GM18861 (cell line): Measurements from ENCODE around the gene VRK2.

ENCODE experiments used
- ATAC-seq: cut with Tn5 transposase; IDR thresholded peaks from one replicate; pipeline ENCODE4 v1.9.1; 2021; ENCODE audit not compliant: unreplicated experiment

Gene VRK2

DNA sequence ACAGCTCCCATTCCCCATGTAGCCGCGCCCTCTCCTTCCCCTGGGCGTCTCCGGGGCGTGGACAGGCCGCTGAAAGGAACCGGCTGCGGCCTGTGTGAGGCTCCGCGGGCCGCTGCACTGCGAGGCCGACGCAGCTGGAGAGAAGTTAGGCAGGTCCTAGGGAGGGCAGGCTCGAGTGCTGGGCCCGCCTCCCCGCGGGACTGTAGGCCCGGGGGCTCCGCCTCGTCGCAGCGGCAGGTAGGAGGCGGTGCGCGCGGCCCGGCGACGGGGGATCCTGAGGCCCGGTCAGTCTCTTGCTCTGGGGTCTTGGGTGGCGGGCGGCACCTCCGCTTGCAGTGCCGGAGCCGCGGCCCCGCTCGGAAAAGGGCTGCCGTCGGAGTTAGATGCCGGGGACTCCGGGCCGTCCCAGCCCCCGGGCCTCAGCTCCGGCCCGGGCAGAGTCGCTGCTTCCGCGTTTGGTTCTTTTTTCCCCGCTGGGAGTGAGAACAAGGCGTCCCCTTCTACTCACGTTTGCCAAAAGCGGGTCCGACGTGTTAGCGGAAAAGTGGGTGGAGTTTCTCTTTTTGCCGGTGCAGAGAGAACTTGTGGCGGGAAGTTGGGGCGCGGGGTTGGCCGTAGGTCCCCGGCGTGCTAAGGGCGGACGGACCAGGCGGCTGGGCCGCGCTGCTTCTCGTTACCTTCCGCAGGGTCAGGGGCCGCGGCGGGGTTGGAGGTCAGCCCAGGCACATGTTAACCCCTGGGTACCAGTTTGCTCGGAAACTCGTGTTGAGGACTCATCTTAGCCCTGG lies at the start of gene VRK2:
Gene VRK2 (plus strand): TSS at position 222 of the 788 bp plus-strand sequence. CDS start 2,026 bp downstream, outside the sequence.
- peak; percentile 82 for ATAC-seq

DNA sequence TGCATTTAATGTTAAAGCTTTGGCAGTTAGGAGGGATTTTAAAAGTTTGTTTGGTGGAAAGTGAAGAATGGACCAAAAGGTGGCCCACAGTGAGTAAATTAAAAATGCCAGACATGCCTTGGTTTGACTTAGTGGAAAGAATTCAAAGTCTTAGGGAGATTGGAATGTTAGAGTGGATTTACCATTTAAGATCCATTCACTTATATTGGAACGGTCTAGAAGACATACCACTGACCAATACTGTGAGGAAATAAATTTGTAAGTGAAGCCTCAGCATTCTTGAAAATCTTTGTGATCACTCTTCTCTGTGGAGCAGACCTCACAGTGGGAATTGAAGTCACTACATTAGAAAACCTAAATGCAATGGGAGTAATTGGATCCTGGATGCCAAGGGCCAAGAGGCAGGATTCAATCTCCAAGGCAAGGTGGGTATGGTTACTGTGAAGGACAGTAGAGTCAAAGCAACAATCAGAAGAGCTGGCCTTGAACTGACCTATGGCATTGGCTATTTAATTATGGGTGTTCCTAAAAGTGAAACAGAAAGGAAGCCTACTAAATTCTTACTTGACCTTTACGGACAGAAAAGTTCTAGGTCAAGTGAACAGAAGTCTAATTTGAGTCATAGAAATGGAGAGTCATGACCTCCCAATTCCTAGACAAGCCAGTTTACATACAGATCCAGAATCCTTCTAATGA lies 40.2 kb upstream of the VRK2 start:
- ATAC-seq: peak; percentile 73

DNA sequence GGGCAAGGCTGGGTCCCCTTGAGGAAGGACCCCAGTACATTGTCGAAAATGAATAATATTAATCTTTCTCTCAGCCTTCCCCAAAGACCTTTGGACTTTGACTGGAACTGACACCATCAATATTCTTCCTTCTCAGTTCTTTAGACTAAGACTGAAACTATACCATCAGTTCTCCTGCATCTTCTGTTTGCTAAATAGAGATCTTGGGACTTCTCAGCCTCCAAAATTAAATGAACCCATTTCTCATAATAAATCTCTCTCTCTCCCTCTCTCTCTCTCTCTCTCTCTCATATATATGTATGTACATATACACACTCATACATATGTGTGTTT lies 39.7 kb upstream of the VRK2 start:
- peak; percentile 30 for ATAC-seq

DNA sequence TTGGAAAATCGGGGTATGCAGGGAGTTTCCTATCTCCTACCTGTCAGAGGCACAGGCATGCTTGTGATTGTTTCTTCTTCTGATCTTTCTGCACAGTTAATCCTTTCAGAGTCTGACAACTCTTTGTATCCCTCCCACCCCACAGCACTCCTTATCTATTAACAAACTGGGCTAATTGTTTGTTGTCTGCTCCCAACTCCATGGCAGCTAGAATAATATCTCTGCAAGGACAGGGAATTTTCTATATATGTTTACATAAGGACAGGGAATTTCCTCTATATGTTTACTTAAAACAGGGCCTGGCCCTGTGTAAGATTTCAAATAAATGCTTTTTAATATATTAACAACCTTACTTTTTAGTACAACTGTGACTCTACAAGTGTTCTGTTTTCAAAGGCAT lies 36.0 kb upstream of the VRK2 start:
- no peak for ATAC-seq

DNA sequence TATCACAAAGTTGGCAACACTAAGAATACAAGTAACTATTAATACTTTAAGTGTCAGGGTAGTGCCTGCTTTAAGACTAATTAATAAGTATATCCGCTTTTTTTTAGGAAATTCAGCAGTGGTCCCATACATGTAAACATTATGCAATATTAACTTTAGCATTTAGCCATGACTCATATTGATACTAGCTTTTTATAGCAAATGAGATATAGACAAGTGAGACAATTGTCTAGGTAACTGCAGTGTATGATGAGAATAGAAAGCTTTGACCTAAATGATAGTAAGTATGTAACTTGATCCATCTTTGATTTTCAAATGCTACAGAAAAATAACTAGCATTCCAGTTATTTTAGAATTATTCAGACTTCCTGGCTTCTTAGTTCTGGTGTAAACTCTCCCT lies 27.4 kb upstream of the VRK2 start:
- peak; percentile 77 for ATAC-seq

DNA sequence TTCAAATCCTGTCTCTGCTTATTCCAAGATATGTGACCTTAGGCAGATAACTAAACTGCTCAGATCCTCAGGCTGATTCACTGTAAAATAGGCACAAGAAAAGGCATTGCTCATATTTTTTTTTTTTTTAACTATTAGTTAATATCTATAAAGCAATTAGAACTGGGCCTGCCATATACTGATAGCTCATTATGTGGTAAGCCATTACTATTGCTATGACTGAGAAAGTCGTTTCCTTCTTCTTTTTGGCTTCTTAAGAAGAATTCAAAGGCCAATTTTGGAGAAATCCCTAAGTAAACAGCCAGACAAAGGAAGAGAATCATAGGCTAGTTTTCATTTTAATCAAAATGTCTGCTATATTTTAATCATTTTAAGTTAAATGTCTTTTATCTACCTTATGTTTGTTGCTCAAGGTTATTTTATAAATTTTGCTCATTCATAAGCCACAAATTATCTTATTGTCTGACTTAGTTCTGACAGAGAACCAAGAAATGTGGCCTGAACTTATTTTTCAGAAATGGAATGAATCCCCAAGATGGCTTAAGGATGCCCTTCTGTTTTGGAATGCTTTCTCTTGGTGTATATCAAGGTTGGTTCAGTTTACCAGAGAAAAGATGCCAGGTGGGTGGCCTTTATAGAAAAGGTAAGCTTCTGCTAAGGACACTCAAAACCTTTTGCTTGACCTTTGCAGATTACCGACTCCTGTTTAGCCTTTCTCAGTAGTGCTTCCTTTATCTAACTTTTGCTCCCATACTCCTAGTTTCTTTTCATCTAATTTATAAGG lies 21.3 kb upstream of the VRK2 start:
- ATAC-seq: peak; percentile 30

DNA sequence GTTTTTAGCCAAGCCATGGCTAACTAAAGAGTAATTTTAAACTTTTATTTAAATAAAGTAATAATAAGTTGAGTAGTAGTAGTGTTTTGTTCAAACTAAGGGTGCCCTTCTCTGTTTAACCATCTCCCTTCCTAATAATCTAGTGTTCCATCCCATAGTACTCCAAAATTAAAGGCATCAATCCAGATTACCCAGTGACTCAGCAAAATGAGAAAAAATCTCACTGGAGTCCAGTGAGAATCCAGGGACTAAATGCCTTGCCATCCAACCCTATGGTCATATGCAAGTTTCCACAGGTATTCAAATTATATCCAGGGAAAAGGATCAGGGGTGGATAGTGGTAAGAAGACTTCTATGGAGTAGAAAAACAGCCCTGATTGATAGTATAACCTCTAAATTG lies 19.6 kb upstream of the VRK2 start:
- no peak for ATAC-seq

DNA sequence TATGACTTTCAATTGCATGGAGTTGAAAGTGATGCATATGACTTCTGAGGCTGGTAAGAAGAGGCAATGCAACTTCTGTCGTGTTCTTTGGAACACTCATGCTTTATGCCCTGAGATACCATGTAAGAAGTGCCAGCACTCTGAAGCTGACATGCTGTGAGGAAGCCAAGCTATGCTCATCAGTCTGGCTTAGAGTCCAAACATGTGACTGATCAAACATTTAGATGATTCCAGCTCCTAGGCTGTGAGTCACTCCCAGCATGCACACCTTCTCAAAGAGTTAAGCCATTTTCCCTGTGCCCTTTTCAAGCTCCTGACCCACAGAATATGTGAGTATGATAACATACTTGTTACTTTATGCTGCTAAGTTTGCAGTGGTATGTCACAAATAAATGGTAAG lies 15.8 kb upstream of the VRK2 start:
- ATAC-seq: no peak

DNA sequence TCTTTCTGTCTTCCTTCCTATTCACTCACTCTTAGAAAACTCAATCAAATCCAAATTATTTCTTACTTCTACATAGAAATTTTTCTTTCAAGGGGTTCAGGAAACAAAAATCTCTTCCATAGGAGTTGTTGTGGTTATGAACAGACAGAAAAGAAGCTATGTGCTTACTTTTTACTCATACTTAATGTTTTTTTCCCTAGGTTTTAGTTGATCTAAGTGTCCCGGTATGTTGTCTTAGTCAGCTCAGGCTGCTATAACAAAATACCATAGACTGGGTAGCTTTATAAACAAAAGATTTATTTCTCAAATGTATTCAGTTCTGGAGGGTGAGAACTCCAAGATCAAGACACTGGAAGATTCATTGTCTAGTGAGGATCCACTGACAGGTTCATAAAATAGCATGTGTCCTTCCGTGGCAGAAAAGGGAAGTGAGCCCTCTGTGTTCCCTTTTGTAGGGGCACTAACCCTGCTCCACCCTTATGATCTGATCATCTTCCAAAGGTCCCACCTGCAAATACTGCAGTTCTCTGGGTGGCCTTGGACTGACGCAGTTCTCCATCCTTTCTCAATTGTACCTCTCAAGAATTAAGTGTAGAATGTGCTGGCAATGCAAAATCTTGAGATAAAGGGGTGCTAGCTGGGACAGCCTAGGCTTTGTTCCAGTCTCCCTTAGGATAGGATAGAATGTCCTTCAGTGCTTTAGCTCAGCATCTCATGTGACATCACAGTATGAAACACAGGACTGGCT lies 14.4 kb upstream of the VRK2 start:
- ATAC-seq: peak; percentile 41

DNA sequence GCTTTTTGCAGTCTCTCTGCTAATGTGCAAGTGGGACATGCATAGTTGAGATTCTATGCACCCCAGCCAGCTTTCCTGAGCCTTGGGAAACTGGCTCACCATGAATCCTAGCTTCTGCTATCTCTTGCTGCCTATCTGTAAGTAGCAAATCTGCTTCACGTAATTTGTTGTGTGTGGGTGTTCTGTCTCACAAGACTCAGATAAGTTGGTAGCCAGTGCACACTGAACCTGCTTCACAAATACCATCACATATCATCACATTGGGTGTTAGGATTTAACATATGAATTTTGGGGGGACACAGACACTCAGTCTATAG lies 13.9 kb upstream of the VRK2 start:
- ATAC-seq: no peak

DNA sequence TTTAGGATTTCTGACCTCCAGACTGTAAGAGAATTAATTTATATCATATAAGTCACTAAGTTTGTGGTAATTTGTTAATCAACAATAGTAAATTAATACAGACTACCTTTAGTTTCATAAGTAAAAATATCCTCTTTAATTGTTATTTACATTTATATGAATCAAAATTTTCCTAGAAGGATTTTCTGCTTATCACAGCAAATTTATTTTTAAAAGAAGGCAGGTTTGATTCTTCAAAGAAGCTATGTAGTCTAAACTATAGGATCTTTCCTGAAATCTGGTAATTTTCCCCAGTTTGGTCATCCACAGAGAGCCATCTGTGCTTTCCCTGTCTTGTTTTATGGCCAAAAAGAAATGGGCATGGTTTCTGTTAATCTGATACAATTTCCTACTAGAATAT lies 13.1 kb upstream of the VRK2 start:
- ATAC-seq: no peak

DNA sequence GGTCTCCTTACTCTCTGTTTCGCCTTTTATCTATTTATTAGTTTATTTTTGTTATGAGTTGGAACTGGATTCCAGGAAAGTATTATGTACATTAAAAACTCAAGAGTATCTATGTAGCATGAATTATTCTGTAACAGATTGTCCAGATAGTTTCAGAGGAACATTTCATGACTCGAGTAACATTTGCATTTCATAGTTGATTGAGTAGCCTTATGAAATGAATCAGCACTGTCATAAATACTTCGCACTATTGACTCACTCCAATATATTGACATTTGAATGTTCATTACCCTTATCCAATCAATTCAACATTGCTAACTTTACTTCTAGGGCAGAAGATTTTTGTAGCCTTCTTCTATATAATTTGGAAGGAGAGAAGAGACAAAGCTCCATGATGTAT lies 11.3 kb upstream of the VRK2 start:
- ATAC-seq: peak; percentile 80

DNA sequence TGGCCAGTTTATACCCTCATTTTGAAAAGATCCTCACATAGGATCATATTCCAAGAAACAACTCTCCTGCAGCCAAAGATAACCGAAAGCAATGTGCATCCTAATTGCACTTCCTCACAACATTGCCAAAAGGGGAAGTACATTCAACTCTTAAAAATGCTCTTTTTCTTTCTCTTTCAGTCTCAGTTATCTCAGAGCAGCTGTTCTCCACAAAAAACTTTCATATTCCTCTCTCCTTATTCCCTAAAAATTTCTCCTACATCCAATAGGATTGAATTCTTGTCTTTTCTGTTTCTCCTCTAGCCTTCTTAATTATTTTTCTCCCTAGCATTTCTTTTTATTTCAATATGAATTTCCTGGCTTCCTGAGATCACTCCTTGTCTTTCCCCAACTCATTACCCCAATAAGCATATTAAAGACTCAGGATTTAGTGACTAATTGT lies 7.4 kb upstream of the VRK2 start:
- ATAC-seq: peak; percentile 58

DNA sequence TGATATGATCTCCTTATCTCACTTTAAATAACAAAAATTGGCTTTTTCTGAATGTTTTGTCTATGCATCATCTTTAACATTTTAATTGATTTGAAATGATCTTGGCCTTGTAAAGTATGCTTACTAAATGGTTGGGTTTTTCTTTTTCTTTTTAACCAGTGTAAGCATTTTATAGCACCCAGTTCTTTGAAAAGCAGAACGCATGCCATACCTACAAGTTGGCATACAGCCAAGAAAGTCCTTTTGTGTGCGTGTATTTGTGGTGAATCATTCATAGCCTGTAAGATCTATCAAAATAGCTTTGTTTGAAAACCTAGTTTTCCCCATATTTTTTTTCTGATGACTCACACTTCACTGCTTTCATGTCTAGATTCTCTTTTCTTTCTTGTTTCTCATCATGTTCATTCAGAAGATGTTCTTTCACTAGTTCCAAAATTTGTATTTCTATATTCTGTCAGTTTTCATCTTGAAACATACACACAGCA lies 4.1 kb upstream of the VRK2 start:
- ATAC-seq: no peak

DNA sequence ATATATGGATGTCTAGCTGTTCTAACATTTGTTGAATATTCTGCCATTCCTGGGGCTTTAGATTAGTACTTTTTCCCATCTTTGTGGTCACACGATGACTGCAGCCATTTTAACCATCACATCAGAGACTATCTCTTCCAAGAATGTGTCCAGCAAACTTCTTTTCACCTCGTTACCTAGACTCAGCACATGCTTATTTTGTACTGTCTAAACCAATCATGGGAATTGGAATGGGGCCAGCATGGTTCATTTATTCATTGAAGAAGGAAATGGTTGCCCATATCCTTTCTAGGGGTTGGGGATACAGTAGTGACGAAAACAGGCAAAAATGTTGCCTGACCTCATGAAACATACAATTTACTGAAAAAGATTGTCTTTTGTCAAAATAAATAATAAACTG lies 2.5 kb upstream of the VRK2 start:
- no peak for ATAC-seq

DNA sequence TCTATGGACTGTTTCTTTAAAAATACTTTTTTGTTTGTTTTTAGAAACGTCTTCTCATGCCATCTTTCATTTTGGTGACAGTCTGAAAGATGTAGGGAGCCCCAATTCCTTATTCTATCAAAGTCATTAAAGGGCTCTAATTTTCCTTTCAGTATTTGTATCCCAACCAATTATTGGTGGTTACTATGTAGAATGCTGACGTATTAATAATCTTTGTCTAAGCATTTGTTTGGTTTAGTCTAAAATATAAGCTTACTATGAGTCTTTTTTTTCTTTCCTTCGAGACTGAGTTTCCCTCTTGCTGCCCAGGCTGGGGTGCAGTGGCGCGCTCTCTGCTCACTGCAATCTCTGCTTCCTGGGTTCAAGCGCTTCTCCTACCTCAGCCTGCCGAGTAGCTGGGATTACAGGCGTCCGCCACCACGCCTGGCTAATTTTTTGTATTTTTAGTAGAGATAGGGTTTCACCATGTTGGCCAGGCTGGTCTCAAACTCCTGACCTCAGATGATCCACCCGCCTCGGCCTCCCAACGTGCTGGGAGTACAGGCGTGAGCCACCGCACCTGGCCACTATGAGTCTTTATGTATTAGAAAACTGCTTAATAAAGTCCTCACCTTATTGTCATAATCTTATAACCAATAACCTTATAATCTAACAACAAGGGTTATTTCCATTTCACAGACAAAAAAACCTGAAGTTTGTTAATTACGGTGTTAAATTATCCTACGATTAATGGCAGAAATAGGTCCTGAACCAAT lies 849 bp upstream of the VRK2 start:
- ATAC-seq: no peak

DNA sequence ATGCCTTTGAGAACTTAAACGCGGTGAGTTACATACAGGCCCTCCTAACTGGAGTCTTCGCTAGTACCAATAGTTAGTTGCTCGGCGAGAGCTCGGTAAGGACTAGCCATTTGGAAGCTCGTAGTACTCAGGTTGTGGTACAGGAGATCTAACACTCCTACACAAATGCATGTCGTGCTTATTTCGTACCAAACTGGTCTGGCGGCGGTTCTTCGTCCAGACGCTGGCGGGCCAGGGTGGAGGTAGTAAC lies 346 bp upstream of the VRK2 start:
- no peak for ATAC-seq

DNA sequence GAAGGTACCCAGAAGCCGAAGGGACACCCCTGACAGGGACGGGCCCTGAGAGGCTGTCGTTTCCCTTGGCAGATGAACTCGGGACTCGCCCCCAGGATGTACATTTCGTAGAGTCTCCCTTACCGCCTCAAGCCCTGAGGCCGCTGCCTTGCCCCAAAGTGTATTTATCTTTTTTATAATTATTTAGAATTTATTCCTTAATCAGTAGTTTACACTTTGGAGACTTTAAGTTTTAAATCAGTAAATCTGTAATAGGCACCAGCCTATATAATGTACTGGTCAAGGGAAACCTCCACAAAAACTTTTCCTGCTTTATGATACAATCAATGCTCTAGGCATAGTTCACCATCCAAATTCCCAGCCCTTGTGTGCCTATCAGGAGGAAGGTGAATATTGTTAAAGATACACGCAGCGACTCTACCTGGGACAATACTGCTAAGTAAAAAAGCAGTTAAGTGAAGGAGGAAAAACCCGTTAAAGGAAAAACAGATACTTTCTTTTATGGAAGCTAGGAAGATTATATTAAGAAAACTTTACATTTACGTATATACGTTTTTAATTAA lies 848 bp downstream of the VRK2 start:
- peak; percentile 25 for ATAC-seq

DNA sequence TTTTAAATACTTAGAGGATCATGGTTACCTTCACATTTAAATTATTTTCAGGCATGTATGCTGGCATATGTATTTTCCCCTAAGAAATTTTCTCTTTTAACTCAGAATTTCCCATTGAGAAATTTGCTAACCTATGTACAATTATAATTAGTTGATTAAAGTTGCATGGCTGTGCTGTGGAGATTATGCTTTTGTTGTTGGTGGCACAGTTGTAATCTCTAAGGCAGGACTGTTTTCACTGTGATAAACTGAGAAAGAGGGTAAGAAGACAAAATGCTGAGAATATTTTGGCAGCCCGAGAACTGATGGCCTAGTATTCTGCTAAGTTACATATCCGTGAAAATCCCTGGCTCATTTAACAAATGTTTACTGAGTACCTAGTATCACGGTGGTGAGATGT lies 1.4 kb downstream of the VRK2 start:
- no peak for ATAC-seq

DNA sequence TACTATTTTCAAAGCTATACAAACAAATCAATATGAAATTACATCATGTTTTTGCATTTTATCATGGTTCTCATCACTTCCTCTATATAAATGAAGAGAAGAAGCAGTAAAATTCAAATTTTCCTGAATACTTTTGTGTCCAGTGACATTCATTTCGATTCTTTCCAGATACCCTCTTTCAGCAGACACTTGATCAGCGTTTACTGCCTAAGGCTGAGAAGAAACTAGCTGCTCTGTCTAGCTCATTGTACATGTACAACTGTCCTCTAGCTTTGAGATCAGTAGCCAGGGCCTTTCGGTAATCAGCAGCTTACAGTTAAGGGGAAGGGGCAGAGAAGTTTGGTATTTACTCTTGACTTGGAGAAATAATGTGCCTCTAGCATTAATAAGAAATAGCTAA lies 4.8 kb downstream of the VRK2 start:
- no peak for ATAC-seq
